HG02610 (cell line): Measurements from ENCODE around the gene MYH9.
"Not testable (repeated sequence)": the region's sequence is repeated elsewhere in the genome, so short reads cannot be mapped to it uniquely, and the experiment has no call there.

Experiments used
- ATAC-seq: cut with Tn5 transposase; IDR thresholded peaks from one replicate; pipeline ENCODE4 v1.9.1; 2021; ENCODE audit warnings: mild to moderate bottlenecking, moderate library complexity; ENCODE audit not compliant: unreplicated experiment

The MYH9 gene

GRCh38 chr22:36297568-36297967 is 90.2 kb downstream of the MYH9 start:
- no peak for ATAC-seq

GRCh38 chr22:36296690-36297089 is 91.1 kb downstream of the MYH9 start:
- ATAC-seq = no peak

GRCh38 chr22:36295247-36295646 is 92.5 kb downstream of the MYH9 start:
- no peak for ATAC-seq

- ATAC-seq = no peak
These were observed 93.0 kb downstream of the MYH9 start for GRCh38 chr22:36294801-36295200.

GRCh38 chr22:36294293-36294620 is 93.5 kb downstream of the MYH9 start:
- ATAC-seq = no peak

GRCh38 chr22:36293606-36294292 is 94.0 kb downstream of the MYH9 start:
- no peak for ATAC-seq

- no peak for ATAC-seq
These were observed 94.8 kb downstream of the MYH9 start for GRCh38 chr22:36292823-36293530.

- no peak for ATAC-seq
These were observed 95.7 kb downstream of the MYH9 start for GRCh38 chr22:36291831-36292740.

- ATAC-seq = not testable (repeated sequence)
These were observed 97.2 kb downstream of the MYH9 start for GRCh38 chr22:36290391-36291075.

- ATAC-seq = not testable (repeated sequence)
These were observed 97.8 kb downstream of the MYH9 start for GRCh38 chr22:36289948-36290371.

GRCh38 chr22:36289406-36289870 is 98.3 kb downstream of the MYH9 start:
- ATAC-seq = no peak

- ATAC-seq = no peak
These were observed 99.0 kb downstream of the MYH9 start for GRCh38 chr22:36288571-36289405.

- ATAC-seq = no peak
These were observed 99.8 kb downstream of the MYH9 start for GRCh38 chr22:36287881-36288515.

- ATAC-seq = no peak
These were observed 101.4 kb downstream of the MYH9 start for GRCh38 chr22:36286096-36286957.

GRCh38 chr22:36285545-36285944 is 102.2 kb downstream of the MYH9 start:
- no peak for ATAC-seq

GRCh38 chr22:36285017-36285416 is 102.8 kb downstream of the MYH9 start:
- ATAC-seq = no peak

GRCh38 chr22:36284171-36284571 is 103.6 kb downstream of the MYH9 start:
- ATAC-seq = no peak

- ATAC-seq = no peak
These were observed 105.4 kb downstream of the MYH9 start for GRCh38 chr22:36282328-36282831.
